Bronchial epithelial cell (primary cell): ENCODE measurements around the gene EPHB1. TPM values are rescaled to one million over a fixed set of nuclear protein-coding genes. Genes with fewer than 3 reads are reported as not detected.

Source experiments
- DNase-seq: peaks from one replicate; pipeline ENCODE4 v3.0.0-alpha.2; 2010; ENCODE audit warnings: low read depth
- FAIRE-seq: peaks from 2 replicates; lab custom pipeline; 2011; peaks lifted over from hg19 to GRCh38; lab: Jason Lieb, UNC
- H3K27me3 ChIP-seq: 2 replicates; pipeline ENCODE4 v1.5.1; 2011; ENCODE audit warnings: low read length; ENCODE audit not compliant: control insufficient read depth, insufficient read depth
- H3K36me3 ChIP-seq: 2 replicates; pipeline ENCODE4 v1.5.1; 2011; ENCODE audit warnings: low read length; ENCODE audit not compliant: control insufficient read depth, insufficient read depth
- H3K4me3 ChIP-seq: 2 replicates; pipeline ENCODE4 v1.5.1; 2011; ENCODE audit warnings: mild to moderate bottlenecking, low read depth, low read length, control low read depth
- total RNA-seq: library from RNA; depleted of rRNA; stranded (reverse); fragments of >200 nt; gene quantifications from 2 replicates; pipeline ENCODE4 v1.2.1, GENCODE V29; 2014
- TF ChIP-seq, protein P1 (sequence below): IDR thresholded peaks from 2 replicates; pipeline ENCODE4 v1.5.1; 2011; ENCODE audit warnings: mild to moderate bottlenecking, moderate library complexity, low read length, control low read depth, inconsistent platforms; ENCODE audit not compliant: insufficient read depth, severe bottlenecking

EPHB1 gene
- total RNA-seq, 1 donor from 2014 or later, result under 0.01 TPM

DNA sequence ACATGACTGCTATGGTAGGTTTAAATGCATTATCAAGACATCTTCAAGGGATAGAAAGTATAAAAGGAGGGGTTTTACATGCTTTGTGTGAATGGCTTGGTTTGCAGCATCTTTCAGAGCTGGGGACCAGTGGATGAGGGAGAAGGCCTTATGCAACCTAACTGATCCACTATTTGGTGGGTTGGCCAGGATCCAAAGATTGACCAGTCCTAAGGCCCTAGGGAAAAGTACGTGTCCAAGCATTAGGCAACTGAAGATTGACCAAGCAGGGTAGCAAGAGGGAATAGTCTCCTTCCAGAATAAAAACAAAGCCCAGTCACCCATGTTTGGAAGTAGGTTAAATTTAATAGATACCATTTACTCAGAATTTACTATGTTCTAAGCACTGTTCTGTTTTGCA is 509.3 kb downstream of the EPHB1 start:
- no peak for DNase-seq
- TF ChIP-seq, protein P1, sequence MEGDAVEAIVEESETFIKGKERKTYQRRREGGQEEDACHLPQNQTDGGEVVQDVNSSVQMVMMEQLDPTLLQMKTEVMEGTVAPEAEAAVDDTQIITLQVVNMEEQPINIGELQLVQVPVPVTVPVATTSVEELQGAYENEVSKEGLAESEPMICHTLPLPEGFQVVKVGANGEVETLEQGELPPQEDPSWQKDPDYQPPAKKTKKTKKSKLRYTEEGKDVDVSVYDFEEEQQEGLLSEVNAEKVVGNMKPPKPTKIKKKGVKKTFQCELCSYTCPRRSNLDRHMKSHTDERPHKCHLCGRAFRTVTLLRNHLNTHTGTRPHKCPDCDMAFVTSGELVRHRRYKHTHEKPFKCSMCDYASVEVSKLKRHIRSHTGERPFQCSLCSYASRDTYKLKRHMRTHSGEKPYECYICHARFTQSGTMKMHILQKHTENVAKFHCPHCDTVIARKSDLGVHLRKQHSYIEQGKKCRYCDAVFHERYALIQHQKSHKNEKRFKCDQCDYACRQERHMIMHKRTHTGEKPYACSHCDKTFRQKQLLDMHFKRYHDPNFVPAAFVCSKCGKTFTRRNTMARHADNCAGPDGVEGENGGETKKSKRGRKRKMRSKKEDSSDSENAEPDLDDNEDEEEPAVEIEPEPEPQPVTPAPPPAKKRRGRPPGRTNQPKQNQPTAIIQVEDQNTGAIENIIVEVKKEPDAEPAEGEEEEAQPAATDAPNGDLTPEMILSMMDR, result no peak
- no peaks in the 10 kb centered on the region for H3K36me3 ChIP-seq
- FAIRE-seq, result no peak
- H3K27me3 ChIP-seq, result no peaks in the 10 kb centered on the region
- H3K4me3 ChIP-seq, result no peak overlapping the region

Other genes starting within 250 kb of the EPHB1 start
- not detected in 2 replicates for gene KY, start 144.2 kb upstream of the EPHB1 start, total RNA-seq